Activated CD4-positive, alpha-beta T cell treated with anti-CD3 and anti-CD28 coated beads, Interleukin-2, amount 50 U/mL, for 1 hour (primary cell): ENCODE measurements around the gene GOLGA6L25.
"Not testable (repeated sequence)": the region's sequence is repeated elsewhere in the genome, so short reads cannot be mapped to it uniquely, and the experiment has no call there.

ENCODE experiments used
- DNase-seq: peaks from one replicate; pipeline ENCODE4 v3.0.0-alpha.2; 2020

Gene GOLGA6L25, protein sequence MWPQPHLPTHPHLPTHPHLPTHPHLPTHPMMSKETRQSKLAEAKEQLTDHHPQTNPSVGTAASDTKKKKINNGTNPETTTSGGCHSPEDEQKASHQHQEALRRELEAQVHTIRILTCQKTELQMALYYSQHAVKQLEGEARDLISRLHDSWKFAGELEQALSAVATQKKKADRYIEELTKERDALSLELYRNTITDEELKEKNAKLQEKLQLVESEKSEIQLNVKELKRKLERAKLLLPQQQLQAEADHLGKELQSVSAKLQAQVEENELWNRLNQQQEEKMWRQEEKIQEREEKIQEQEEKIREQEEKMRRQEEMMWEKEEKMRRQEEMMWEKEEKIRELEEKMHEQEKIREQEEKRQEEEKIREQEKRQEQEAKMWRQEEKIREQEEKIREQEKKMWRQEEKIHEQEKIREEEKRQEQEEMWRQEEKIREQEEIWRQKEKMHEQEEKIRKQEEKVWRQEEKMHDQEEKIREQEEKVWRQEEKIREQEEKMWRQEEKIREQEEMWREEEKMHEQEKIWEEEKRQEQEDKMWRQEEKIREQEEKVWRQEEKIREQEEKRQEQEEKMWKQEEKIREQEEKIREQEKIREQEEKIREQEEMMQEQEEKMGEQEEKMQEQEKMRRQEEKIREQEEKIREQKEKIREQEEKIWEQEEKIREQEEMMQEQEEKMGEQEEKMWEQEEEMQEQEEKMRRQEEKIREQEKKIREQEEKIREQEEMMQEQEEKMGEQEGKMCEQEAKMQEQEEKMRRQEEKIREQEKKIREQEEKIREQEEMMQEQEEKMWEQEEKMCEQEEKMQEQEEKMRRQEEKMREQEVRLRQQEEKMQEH

DNA sequence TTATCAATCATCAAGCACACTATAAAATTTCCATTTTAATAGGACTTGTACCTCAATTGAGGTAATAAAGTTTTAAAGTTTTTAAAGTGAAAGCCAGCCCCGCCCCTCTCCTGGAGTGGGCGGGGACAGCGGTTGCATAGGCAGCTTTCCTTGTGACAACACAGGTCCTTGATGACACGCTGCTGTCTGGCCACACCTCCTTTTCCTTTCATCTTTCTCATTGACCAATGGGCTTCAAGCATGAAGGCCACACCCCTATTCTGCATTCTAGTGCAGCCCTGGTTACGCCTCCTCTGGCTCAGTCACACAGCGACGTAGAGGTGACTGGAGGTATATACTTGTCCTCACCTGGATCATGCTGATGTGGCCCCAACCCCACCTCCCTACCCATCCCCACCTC is at the start of gene GOLGA6L25:
GOLGA6L25 (plus strand) TSS at position 301 of the 400 bp plus-strand sequence; CDS start at position 362, 61 bp downstream.
- DNase-seq = not testable (repeated sequence)

DNA sequence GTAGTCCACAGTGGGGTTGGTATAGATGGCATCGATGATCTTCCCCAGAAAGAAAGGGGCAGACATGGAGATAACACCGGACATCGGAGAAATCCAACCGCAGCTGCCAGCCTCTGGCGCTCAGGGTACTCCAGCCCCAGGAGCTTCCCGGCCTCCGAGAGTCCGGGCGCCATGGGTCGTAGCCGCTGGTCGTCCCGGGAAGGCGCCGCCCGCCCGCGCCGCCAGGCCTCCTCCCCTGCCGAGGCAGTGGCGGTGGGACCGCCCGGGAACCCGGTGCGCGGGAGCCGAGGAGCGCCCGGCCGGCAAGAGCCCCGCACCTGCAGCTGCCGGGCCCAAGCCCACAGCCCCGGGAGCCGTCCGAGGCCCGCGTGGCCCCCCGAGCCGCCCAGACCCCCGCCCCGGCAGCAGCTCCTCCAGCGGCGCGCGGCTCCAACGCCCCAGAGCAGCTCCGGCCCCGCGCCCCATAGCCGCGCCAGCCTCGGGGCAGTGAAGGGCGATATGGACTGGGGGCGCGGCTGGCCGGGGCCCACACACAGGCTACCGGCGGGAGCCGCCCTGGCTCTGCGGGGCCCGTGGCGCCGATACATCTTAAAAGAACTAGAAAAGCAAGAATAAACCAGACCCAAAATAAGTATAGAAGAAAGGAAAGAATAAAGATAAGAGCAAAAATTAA is 45.0 kb upstream of the GOLGA6L25 start:
- DNase-seq = not testable (repeated sequence)

DNA sequence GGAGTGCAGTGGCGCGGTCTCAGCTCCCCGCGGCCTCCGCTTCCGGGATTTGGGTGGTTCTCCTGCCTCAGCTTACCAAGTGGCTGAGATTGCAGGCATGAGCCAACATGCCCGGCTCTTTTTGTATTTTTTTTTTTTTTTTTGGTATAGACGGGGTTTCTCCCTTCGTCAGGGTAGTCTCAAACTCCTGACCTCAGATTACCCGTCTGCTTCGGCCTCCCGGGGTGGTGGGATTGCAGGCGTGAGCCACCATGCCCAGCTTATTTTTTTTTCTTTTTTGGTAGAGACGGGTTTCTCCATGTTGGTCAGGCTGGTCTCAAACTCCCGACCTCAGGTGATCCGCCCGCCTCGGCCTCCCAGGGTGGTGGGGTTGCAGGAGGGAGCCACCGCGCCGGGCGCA is 39.2 kb upstream of the GOLGA6L25 start:
- DNase-seq = not testable (repeated sequence)

DNA sequence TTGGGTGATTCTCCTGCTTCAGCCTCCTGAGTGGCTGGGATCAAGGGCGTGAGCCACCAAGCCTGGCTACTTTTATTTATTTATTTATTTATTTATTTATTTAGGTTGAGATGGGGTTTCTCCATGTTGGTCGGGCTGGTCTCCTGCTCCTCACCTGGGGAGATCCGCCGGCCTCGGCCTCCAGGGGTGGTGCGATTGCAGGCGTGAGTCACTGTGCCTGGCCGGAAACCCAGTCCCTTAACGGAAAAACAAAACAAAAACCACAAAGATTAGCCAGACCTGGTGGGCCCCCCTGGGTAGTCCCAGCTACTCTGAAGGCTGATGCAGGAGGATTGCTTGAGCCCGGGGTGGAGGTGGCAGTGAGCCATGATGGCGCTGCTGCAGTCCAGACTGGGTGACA is 38.2 kb upstream of the GOLGA6L25 start:
- not testable (repeated sequence) for DNase-seq

DNA sequence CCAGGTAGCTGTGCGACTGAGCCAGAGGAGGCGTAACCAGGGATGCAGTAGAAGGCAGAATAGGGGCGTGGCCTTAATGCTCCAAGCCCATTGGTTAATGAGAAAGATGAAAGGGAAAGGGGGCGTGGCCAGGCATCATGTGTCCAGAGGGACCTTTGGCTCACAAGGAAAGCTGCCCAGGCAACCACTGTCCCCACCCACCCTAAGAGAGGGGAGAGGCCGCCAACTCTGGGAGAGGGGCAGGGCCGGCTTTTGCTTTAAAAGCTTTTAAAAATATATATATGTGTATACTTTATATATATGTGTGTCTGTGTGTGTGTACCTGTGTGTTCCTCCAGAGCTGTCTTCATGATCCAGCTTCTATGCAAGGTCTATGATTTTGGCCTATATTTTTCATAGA is 20.4 kb upstream of the GOLGA6L25 start, which contains the start of gene GOLGA8G:
GOLGA8G (minus strand) TSS at position 18 of the 400 bp plus-strand sequence. CDS start 62 bp downstream, outside the sequence.
- not testable (repeated sequence) for DNase-seq

DNA sequence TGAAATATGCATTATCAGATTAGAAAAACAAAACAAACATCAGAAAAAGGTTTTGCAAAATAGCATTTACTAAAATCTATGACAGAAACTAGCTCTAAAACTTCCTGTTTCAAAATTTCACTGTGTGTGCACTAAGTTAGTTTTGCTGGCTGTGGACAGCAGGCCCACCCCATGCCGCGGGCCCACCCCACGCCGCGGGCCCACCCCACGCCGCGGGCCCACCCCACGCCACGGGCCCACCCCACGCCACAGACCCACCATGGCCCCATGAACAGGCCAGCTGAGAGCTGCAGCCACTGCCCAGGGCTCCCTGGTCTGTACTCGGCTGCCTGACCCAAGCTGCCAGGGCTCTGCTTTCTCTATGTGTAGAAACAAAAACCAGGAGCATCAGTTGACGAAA is 20.0 kb downstream of the GOLGA6L25 start:
- not testable (repeated sequence) for DNase-seq

DNA sequence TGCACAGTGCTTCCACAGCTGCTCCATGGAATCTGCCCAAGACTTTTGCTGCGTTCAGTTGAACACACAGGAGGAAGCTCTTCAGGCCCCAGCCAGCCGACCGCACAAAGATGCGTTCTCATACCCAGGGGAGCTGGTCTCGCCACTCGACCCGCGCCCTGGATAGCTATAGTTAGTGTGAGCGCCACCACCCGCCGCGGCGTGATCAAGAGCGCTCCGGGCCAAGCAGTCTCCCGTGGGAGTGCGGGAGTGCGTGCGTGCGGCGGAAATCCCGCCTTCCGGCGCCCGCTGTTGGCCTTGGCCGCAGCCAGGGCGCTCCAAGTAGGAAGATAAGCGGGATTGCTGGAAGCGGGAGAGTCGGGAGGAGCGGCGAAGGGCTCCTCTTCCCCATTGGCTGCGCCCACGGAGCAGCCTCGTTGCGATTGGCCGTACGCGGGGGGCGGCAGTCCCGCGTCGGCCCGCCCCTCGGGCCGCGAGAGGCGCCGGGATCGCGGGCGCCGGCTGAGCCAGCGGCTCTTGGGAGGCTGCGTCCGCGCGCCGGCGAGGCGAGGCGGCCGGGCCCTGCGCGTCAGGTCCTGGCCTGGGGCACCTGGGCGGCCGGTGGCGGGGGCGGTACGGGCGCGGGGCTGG is 35.7 kb downstream of the GOLGA6L25 start:
- DNase-seq = not testable (repeated sequence)

DNA sequence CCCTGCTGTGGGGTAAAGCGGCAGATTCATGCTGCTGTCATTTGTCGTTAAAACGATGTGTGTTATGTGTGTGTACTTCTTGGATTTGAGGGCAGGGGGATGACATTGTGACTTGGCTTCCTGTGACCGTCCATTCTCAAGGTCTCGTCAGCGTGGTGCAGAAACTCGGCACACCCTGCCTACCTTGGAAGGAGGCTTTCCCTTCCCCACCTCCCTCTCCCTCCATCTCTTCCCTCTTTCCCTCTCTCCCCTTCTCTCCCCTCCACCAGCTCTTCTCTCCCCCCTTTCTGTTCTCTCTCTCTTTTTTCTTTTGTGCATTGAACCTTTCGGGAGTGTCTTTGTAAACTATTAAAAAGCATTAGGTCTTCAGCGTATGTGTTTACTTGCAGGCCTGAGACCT is 36.4 kb downstream of the GOLGA6L25 start:
- not testable (repeated sequence) for DNase-seq

DNA sequence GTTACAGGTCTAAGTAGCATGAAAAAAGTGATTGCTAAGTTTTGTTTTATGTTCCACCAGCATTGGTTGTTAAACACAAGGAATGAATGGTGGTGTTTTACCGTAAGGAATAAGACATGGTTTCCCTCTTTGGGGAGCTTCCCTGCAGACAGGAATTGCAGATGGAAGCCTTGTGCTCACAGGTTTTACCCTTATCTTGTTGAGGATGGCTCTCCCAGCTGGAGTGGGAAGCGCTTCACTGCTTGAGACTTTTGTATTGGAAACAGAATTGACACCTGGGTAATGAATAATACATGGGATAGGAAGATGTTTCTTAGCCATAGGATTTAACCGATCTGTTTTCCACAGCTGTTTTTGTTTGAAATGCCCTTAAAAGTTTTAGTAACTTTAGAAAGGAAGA is 39.0 kb downstream of the GOLGA6L25 start:
- DNase-seq = not testable (repeated sequence)

DNA sequence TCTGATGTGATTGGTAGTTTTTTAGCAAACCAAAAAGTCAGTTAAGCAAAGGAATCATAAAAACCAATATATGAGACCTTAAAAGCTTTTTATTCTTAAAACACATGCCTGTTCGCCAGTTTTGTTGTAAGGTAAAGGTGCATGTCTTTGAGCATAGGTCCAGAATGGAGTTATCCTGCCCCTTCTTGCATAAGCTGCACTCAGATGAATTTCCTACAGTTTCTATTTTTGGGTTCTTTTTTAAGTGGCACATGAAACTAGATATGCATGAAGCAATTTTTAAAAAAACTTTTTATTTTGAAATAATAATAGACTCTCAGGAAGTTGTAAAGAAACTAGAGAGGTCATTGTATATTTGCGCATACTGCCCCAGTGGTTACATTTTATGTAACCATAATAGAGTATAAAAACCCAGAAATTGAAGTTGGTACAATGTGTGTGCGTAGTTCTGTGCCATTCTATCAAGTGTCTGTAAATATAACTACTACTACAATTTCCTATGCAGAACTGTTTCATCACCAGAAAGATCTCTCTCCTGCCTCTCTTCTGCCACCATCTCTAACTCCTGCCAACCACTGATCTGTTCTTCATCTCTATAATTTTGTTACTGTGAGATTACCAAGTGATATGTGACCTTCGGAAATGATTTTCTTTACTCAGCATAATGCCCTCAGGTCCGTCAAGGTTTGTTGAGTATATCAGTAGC is 40.2 kb downstream of the GOLGA6L25 start:
- not testable (repeated sequence) for DNase-seq

DNA sequence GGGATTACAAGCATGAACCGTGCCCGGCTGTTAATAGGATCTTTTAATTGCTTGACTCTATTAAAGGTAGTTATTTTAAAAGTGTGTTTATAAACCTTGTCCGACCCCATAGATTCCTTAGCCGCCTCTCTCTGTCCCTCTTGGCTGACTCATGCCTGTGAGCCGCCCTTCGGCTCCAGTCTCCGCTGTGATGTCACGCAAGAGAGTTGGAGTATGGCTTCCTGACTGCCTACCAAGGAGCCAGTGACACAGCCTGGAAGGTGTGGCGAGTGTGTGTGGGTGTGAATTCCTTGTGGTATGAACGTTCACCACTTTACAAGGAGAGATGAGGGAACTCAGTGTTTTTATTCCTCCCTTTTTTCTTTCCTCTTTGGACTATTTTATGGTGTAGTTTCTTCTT is 44.1 kb downstream of the GOLGA6L25 start:
- not testable (repeated sequence) for DNase-seq

DNA sequence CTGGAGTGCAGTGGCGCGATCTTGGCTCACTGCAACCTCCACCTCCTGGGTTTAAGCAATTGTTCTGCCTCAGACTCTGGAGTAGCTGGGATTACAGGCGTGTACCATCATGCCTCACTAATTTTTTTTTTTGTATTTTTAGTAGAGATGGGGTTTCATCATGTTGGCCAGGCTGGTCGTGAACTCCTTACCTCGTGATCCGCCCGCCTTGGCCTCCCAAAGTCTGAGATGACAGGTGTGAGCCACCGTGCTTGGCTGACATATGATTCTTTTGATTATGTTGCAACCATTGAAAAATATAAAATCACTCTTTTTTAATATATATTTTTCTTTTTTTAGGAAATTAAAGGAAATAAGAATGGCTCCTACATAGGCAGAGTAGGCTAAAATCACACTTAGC is 44.8 kb downstream of the GOLGA6L25 start:
- DNase-seq = not testable (repeated sequence)

DNA sequence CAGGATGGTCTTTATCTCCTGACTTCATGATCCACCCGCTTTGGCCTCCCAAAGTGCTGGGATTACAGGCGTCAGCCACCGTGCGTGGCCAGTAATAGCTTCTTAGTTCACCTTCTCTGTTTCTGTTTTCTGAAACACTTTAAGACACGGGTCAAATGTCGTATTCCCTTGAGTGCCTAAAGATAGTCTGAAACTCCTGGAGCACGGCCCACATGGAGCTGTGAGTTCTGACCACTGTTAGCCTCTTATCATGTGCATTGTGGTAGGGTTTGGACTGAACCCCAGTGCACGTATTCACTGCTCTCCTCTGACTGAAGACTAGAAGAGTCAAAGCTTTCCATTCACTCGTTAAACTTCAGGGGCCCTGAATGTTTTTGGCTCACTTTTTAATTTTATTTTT is 48.8 kb downstream of the GOLGA6L25 start:
- DNase-seq = not testable (repeated sequence)
